Adrenal gland (tissue), 5 donors: ENCODE results near the gene C1D.

Experiments used
- CTCF ChIP-seq, 6 experiments: fragments of 450-650 bp in 4 of 6; fragments of 200-600 bp in 2 of 6; sonication (generic) in 1 of 6; IDR thresholded peaks; 1 replicate in 5 of 6; 2 replicates in 1 of 6; pipeline versions ENCODE4 v1.5.1 to v1.8.0; 2016 to 2021; ENCODE audit warnings: antibody characterized with exemption in 6 of 6, mild to moderate bottlenecking in 2 of 6, moderate library complexity in 1 of 6
- POLR2A ChIP-seq, 2 donors: fragments of 450-650 bp; IDR thresholded peaks; one replicate each; pipeline ENCODE4 v1.6.1; 2017; ENCODE audit warnings: antibody characterized with exemption in 2 of 2, mild to moderate bottlenecking in 2 of 2, moderate library complexity in 1 of 2
- donor health status: DM: no; HTN: no; CAD: no.

- TF ChIP-seq POLR2A (IDR thresholded peaks at IDR 0.05): no peak
- TF ChIP-seq CTCF (IDR thresholded peaks at IDR 0.05): no peak
Measured at GRCh38 chr2:68046224-68046623, 16.6 kb downstream of the C1D start.
